HT-29 (cell line): Measurements from ENCODE around the gene GRK3. TPM values are rescaled to one million over a fixed set of nuclear protein-coding genes. Genes with fewer than 3 reads are reported as not detected.
A peak's percentile ranks its signal among the peaks of the same experiment; 100 is the strongest.
"Not testable (repeated sequence)": the region's sequence is repeated elsewhere in the genome, so short reads cannot be mapped to it uniquely, and the experiment has no call there.

Experiments
- DNase-seq: peaks from one replicate; pipeline ENCODE4 v3.0.0-alpha.2; 2015; ENCODE audit warnings: low spot score
- total RNA-seq: library from RNA; depleted of rRNA; stranded (reverse); fragments of >200 nt; shearing (Covaris generic); gene quantifications from 2 replicates; pipeline ENCODE4 v1.2.3, GENCODE V29; 2014

GRK3 gene
- total RNA-seq, 1 experiment from 2014 or later = 1.5 TPM

DNA sequence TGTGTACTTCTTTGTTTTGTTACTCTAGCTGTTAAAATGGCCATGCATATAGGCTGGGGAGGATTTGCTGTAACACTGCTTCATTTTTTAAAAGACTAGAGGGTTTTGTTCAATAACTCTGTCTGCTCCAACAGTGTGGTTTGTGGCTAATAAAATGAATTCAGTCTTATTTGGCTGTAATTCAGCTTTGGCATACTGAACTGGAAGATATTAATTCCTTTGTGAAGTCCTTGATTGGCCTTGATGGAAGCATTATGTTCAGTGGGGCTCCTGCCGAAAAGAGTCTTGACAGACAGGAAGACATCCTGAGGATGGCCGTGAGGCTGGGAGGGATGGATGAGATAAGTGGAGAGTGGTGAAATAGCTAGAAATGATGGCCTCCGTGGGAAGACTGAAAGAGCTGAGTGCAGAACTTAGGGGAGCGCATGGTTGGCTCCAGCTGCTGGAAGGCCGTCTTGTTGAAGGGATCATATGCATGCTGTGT lies 132.7 kb downstream of the GRK3 start:
- no peak for DNase-seq

DNA sequence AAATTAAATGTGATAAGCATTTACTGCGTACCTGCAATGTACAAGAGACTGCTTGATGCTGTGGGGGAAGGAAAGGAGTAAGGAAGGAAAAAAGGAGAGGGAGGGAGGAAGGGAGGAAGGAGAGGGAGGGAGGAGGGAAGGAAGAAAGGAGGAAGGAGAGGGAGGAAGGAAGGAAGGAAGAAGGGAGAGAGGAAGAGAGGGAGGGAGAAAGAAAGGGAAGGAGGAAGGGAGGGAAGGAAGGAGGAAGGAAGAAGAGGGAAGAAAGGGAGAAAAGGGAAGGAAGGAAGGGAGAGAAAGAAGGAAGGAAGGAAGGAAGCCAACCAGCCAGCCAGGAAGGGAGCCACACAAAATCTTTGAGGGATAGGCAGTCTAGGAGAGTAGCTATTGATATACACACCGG lies 133.5 kb downstream of the GRK3 start:
- no peak for DNase-seq

GRCh38 chr22:25698461-25698860 lies 134.0 kb downstream of the GRK3 start:
- DNase-seq = no peak

- no peak for DNase-seq
Observed at GRCh38 chr22:25698978-25699377, 134.5 kb downstream of the GRK3 start.

DNA sequence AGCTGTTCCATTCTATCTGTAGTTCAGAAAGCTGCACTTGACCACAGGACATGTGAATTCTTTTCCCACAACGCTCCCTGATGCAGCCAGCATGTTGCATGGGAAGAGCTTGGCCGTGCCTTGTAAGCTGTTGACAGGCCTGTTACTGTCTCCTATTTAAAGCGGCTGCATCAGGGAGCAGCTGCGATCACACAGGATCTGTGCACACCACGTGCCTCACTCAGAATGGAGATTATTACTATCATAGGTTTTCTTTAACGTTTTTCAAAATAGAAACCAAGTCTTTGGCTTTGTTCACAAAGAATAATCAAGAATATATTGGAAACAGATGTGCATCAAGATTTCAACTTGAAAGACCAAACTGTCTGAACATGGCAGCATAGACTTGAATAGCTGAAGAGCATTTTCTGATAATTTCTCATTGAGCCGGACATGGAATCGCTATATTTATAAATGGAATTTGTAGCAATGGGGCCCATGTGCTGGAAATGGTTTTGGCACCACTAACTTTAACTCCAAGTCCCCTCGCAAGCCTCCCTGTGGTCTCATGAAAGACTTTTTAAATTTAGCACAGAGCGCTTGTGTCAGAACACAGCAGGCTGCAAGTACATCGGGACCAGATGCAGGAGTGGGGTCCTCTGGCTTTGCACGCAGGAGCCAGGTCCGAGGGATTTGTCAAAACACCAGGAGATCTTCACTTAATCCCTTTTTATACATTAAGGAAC lies 136.7 kb downstream of the GRK3 start:
- DNase-seq = no peak

- peak; percentile 15 for DNase-seq
Observed at GRCh38 chr22:25702040-25702439, 137.6 kb downstream of the GRK3 start.

DNA sequence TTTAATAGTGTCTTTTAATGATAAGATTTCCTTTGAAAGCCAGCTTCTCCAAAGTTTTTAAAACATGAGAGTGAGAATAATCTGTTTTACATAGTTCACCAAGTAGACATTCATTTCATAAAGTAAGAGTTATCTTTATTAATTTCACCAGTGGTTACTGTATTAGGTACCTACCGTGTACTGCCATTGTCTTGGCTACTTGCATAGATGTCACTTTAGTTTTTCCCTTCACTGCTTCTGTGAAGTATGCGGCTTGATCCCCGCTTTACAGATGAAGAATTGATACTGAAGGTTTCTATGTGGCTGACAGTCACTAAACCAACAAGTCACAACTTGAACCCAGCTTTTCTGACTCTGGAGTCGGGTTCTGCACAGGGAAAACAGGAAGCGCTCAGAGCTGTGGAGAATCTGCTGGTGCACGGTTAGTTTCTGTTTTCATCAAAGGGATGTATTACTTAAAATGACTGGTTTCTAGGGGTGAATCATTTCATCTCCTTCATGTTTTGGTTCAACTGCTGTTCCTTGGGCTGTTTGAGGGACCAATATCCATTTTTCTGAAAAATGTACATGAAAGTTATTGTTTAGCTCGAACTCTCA lies 138.2 kb downstream of the GRK3 start:
- DNase-seq = no peak

DNA sequence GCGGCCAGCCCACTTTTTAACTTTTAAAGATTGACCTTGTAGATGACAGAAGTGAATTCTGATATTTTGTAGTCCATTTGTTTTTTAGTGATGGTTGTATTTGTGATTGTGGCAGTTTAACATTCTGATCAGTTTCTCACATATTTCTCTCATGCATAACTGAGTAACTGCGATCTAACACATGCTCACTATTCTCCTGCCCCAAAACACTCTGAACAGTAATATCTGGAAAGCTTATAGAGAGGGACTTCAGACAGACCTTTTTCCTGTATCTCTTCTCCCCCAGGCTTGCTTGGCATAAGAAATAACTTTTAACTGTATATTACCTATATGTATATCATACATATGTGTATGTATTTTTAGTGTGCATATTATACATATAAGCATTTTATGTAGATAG lies 140.2 kb downstream of the GRK3 start:
- no peak for DNase-seq

GRCh38 chr22:25706197-25706596 lies 141.7 kb downstream of the GRK3 start:
- DNase-seq = no peak

- DNase-seq = not testable (repeated sequence)
Observed at GRCh38 chr22:25708430-25708829, 144.0 kb downstream of the GRK3 start.

DNA sequence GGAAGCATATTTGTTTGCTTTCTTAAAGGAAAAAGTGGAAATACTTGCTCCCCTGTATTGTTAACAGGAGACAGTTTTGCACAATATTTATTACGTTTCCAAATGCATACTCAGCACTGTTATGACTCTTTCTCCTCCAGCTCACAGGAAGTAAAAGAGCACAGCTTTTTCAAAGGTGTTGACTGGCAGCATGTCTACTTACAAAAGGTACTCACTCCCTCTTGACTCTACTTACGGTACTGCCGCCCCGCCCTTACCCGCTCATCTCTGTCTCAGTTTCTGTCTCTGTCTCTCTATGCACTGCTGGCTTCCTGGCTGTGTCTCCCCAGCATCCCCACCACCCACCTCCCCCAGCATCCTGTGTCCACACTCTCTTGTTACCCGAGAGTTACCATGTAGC lies 145.3 kb downstream of the GRK3 start:
- no peak for DNase-seq

- DNase-seq = no peak
Observed at GRCh38 chr22:25710501-25710900, 146.0 kb downstream of the GRK3 start.

DNA sequence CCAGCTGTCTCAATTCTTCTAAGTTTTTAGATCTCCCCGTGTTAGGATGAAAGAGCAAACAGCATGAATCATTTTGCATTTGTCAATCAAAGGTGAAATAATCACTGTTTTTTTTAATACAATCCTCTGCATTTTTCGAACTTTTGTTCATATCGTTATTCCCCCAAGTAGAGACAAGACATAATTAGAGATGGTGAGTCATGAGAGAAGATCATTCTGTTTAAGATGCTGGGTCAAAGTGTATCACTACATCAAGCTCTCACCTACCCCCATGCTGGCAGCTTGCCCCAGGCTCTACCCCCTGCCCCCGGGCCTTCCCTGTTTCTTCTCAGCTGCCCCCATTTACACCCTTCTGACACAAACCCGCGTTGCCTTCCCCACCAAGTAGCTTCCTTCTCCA lies 147.0 kb downstream of the GRK3 start:
- no peak for DNase-seq

DNA sequence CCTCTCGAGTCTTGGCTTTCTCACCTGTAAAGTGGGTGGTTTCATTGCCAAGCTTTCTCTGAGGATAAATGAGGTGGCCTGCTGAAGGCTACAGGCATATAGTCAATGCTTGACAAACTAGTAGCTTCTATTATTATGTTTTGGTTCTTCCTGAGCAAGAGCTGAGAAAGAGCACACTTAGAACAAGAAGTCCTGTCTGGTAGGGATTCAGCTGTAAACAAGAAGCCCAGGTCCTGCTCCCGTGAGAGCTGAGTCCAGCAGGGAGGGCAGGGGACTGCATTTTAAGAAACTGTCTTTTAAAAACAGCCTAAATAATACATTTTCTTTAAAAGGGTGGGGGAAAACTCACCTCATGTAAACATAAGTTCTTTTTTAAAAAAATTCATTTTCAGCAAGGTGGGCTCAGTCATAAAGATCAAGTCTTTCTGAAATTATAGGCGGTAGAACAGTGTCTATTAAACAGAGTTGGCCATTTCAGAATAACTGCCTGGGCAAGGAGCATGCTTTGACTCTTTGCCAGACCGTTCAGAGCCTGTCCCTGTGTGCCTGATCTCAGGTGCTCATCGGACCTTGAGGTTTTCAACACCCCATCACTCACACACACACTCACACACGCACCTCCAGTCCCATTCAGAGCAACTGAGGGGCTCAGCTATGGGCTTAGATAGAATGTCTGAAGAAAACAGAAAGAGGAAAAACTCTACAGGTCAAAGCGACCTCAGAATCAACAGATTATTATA lies 148.4 kb downstream of the GRK3 start:
- DNase-seq = no peak

GRCh38 chr22:25714070-25714469 lies 149.6 kb downstream of the GRK3 start:
- no peak for DNase-seq

DNA sequence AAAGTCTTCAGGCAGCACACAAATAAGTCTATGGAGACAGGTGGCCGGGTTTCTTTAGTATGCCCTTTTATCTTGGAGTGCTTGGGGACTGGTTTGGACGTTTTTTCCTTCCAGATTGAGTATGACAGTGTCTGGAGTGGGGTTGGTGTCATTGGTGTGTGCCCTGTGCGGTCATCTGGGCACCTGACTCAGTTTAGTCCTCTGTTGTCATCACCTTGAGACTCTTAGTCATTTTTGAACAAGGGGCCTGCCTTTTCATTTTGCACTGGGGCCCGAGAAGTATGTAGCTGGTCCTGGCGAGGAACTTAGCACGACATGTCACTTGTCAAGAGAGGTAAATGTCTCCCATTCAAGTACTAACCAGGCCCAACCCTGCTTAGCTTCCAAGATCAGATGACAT lies 150.3 kb downstream of the GRK3 start:
- DNase-seq = no peak

GRCh38 chr22:25716637-25717036 lies 152.2 kb downstream of the GRK3 start:
- DNase-seq = no peak

DNA sequence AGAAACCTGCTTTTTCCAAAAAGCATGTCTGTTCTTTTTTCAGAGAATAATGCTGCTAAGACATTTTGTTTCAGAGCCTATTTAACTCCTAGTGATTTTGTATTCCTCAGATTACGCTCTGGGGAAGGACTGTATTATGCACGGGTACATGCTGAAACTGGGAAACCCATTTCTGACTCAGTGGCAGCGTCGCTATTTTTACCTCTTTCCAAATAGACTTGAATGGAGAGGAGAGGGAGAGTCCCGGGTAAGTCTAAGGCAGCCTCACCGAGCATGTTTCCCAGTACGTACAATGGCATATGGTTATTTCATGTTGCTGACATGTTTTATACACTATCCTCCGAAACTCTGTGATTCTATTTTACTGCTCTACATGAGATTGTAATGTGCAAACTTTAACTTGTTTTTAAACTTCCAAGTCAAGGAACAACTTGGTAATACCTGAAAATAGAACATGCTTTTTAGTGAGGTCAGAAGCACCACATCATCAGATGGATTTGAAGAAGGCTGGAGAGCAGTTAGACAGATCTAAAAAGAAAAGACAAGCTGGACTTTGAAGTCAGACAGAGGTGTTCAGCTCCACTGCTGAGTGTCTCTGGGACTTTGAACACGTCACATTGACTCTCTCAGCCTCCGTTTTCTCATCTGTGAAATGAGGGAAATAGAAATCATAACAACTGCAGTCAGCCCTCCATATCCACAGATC lies 153.8 kb downstream of the GRK3 start:
- DNase-seq = no peak

DNA sequence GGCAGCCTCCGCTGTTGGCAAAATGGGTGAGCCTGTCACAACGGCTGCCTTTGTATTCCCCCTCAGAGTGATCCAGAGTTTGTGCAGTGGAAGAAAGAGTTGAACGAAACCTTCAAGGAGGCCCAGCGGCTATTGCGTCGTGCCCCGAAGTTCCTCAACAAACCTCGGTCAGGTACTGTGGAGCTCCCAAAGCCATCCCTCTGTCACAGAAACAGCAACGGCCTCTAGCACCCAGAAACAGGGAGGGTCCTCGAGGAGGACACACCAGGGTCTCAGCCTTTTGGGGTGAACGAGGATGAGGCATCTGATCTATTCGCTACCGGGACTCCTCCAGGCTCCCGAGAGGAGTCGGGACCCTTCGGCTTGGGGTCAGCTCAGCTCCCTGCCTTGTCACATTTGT lies 157.7 kb downstream of the GRK3 start:
- no peak for DNase-seq

GRCh38 chr22:25722626-25723025 lies 158.2 kb downstream of the GRK3 start:
- DNase-seq = no peak

DNA sequence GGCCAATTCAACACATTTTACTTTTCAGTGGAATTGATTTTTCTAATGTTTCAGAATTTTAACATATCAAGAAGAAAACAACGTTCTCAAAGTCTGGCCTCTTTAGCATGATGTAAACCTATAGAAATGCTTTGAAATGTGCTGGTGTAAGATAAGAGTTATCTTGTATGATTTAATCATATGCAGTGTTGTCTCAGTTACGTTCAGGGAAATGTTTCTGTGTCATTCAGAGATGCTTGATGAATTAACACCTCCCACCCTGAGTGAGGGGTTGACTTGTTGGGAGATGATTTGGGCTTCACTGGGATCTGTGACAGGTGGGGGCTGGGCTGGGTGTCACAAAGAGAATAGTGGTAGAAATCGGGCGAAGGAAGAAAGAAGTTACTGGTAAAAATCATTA lies 161.8 kb downstream of the GRK3 start:
- DNase-seq = no peak

DNA sequence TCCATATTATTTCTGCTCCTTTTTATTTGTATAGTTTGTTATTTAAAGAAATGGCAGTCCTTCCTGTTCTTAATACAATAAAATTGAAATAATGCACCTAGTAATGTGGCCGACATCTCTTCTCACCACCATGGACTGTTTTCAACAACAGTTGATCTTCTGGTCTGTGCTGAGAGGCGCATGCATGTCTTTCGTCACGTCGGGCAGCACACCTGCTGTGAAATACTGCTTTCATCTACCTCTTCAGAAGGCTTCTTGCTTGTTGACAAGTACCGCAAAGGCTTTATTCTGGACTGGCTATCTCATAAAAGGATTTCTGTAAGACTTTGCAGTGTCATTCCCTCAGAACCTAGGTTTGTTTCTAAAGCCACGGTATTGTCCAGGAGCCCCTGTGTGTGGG lies 163.6 kb downstream of the GRK3 start:
- no peak for DNase-seq
